GM18867 (cell line): ENCODE data around the gene TUBB4B.

Source experiments
- ATAC-seq: cut with Tn5 transposase; IDR thresholded peaks from one replicate; pipeline ENCODE4 v1.9.1; 2021; ENCODE audit warnings: mild to moderate bottlenecking, moderate library complexity; ENCODE audit not compliant: unreplicated experiment

TUBB4B gene

GRCh38 chr9:137280474-137281344 is 39.6 kb downstream of the TUBB4B start:
- no peak for ATAC-seq

DNA sequence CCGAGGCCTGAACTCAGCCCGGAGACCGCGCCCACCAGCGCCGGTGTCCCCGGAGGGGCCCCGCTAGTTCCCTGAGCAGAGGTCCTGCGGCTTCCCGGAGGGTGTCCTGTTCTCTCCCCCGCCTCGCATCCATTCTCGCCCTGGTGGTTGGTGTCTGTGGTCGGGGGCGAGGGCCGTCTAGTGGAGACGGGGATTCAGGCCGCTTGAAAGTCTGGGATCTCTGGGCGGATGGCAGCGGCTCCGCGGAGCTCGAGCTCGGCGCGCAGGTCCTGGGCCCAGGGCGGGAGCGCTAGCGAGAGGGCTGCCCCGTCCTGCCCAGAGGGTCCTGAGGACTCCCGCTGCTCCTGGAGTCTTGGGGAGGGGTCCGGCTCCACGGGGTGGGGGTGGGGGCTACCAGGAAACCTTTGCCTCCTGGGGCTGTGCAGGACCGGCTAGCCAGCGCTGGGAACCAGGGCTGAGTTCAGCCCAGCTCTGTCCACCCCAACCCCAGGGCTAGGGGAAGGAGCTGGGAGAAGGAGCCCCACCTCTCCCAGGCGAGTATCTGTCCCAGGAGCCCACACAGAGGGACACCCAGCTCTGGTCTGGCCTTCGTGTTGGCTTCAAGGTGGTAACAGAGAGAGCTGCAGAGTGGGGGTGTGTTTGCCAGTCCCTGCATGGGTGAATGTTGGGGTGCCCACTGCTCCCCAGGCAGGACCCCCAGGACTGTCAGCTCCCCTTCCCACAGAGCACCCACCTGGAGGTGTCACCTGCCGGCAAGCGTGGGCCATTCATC is 40.4 kb downstream of the TUBB4B start:
- no peak for ATAC-seq

- no peak for ATAC-seq
Observed at GRCh38 chr9:137286975-137287383, 45.9 kb downstream of the TUBB4B start.

GRCh38 chr9:137293094-137293481 is 52.0 kb downstream of the TUBB4B start:
- ATAC-seq: no peak
